NCI-H2107 treated with DMSO at 0.1 percent for 48 hours (cell line): ENCODE results near the gene GAK.
"Not testable (repeated sequence)": the region's sequence is repeated elsewhere in the genome, so short reads cannot be mapped to it uniquely, and the experiment has no call there.

Source experiments
- DNase-seq: peaks from one replicate; lab custom pipeline; 2025; ENCODE audit not compliant: unreplicated experiment; lab: John Stamatoyannopoulos, UW

Gene GAK

DNA sequence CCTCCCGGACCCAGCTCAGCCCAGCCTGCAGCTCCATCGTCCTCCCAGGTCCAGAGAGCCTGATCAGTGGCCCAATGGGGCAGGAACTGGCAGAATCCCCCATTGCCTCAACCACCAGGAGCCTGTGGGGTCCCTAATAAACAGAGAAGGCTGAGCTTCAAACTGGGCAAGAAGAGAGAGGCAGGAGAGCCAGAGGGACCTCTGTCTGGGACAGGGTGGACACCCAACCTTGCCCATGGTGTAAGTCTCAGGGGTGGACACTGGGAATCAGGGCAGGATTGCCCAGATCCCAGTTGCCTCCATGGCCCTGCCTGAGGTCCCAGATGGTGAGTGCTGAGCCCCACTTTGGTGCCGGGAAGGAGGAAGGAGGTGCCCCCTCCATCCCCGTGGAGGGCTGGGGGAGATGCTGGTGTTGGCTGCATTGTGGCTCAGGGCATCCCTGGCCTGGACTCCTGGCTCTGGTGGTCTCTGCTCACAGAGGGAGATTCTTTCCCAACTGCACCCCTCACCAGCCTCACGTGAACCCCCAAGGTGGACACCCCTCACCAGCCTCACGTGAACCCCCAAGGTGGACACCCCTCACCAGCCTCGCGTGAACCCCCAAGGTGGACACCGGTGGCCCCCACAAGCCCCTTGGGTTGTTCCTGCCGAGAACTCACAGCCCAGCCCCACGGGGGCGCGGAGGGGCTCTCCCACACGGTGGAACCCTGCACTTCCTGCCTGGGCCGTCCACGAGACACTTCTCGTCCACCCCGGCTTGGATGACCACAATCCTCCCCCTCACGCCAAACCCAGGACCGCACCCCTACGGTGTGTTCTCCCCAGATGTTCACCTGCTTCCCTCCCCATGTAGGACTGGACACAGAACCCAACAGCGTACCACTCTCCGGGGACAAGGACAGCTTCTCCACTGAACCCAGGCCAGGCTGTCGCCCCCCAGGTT, 111.6 kb downstream of the GAK start:
- no peak for DNase-seq

DNA sequence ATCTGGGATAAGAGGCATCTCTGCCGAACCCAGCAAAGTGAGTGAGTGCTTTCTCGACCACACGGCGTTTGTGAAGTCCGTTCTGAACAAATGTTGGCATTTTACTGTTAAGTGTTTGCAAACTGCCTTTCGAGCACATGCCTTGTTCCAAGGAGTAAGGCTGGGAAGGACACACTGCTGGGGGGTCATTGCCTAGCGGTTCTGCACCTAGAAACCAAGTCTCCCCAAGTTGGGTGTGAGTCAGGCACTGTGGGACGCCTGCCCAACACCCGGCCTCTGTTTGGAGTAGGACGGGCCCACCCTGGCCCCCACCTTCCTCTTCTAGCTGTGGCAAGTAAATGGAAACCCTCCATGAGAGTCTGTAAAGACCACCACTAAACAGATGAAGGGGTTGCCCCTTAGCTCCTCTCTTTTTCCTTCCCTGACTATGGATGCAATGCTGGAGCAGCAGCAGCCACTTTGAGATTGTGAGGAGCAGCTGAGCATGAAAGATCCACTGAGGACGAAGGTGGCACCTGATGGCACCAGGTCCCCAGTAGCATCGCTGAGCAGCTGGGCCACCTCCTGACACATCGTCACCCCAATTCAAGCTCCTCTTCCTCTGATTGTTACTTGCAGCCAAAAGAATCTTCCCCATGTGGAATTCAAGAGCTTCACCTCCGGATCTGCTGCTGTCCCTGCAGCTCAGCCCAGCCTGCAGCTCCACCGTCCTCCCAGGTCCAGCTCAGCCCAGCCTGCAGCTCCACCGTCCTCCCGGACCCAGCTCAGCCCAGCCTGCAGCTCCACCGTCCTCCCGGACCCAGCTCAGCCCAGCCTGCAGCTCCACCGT, 112.5 kb downstream of the GAK start:
- DNase-seq = no peak

DNA sequence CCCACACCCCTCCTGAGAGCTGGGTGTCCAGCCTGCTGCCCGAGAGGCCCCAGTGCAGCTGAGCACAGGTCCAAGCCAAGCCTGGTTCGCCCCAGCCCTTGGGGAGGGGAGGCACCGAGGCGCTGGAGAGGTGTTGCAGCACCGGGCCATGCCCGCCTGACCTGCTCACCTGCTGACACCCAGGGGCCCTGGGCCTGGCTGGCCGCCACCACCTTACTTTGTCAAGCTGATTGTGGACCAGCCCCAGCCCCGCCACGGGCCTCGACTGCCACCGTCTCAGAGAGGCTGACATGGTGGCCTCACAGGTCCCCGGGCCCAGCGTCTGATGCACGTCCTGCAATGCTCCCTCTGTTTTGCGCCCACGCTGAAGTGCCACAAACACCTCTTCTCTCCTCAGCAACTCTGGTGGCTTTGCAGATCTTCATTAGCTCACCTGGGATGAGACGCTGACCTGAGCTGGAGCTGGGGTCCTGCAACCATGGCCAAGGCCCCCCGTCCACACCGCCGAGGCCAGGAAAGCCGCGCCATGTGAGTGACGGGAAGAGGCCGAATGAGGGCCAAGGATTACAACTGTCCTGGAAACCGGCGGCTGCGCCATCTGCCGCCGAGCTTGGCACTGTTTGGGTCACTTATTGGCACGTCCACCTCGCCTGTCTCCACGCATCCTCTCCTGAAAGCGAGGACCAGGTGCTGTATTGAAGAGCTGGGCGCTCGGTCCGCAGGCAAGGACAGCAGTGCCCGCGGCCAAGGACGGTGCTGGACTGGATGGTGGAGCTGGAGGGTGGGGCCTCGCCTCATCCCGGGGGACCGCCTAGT, 113.8 kb downstream of the GAK start:
- no peak for DNase-seq

DNA sequence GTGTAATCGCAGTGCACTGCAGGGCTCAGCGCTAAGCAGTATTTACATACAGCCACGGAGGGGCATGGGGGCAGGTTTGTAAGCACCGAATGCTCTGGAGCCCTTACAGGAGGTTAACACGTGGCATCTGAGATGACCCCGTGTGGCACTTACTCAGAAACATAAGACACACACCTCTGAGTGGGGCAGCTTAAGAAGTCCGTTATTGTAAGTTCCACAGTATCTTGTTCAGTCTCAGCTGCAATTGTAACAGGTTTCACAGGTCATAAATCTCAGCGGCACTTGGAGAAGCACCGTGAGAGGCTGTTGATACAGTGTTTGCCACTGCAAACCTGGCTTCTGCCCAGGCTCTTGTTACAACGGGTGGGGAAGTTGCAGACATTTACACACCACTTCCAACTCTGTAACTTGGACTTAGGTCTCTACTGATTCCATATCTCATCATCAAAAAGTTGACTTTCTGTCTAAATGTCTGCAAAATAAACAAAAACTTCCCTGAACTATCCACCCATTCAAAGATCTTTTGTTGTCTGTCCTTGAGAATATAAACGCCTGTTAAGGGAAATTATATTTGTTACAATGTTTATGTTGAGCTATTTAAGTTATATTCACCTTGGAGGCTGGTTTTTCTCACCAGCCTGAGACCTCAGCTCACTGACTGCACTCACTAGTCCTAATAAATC, 116.5 kb downstream of the GAK start:
- DNase-seq = peak; percentile 66

DNA sequence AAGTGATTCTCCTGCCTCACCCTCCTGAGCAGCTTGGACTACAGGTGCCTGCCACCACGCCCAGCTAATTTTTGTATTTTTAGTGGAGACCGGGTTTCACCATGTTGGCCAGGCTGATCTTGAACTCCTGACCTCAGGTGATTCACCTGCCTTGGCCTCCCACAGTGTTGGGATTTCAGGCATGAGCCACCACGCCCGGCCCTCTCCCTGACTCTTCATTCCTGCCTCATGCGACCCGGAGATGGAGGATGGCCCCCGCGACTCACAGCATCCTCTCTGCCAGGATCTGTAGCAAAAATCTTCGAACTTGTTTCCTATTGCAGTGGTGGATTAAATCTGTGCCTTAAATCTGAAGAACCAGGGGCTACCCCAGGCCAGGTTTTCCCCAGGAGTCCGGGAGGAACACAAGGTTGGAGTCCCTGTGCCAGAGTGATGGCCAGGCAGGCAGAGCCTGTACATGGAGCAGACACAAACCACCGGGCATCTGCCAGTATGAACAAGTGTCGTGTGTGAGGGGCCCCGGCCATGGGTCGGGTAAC, 117.7 kb downstream of the GAK start:
- DNase-seq = no peak

DNA sequence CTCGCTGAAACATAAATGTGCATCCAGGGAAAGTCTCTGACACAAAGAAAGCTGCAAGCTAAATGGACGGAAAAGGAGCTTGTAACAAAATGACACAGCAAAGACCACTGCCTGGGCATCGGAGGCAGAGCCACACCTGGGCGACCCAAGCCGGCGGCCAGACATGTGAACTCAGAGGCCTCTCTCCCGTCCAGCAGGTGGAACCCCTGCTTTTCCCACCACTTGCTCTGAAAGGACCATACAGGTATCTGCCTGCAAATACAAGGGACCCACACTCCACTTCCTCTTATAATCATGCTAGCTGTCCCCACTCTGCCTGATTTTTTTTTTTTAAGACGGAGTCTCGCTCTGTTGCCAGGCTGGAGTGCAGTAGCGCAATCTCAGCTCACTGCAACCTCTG, 118.2 kb downstream of the GAK start:
- no peak for DNase-seq

DNA sequence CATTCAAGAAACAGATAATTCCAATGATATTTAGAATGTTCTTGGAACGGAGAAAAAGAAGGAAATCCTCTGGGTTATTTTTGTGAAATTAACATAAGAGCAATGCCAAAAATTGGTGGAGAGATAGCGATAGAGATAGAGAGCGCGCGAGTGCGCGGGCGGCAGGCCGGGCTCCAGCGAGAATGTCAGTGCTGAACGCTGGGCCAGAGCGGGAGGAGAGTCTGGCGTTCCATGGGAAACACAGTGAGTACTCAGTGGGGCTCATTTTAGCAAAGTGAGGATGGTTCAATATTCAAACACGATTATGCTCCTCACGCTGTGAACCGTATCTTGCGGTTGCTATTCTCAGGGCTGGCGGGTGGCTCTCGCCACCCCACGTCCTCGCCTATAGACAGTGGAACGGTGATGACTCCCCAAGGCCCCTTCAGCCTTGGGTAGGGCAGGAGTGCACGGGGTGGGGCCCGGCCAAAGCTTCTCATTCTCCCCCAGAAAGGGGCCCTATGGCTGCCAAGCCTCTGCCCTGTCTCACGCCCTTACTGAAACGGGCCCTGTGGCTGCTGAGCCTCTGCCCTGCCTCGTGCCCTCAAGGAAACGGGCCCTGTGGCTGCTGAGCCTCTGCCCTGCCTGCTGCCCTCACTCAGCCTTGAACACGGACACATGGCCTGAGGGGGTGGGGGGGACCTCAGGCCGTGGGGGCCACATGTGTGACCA, 123.1 kb downstream of the GAK start:
- no peak for DNase-seq

DNA sequence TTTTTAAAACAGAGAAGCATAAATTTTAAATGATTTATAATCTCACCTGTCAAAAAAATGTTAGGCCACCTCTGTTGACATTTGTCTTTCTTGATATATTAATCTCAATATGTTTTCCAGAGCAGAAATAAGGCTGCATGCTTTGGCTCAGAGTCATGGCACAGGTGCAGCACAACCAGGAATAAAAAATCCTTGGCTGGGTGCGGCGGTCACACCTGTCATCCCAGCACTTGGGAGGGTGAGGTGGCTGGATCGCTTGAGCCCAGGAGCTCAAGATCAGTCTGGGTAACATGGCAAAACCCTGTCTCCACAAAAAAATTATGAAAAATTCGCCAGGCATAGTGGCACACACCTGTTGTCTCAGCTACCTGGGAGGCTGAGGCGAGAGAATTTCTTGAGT, 124.3 kb downstream of the GAK start:
- no peak for DNase-seq

DNA sequence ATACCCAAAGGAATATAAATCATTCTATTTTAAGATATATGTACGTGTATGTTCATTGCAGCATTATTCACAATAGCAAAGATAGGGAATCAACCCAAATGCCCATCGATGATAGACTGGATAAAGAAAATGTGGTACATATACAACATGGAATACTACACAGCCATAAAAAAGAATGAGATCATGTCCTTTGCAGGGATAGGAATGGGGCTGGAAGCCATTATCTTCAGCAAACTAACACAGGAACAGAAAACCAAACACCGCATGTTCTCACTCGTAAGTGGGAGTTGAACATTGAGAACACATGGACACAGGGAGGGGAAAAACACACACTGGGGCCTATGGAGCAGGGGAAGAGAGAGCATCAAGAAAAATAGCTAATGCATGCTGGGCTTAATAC, 125.1 kb downstream of the GAK start:
- DNase-seq = not testable (repeated sequence)

DNA sequence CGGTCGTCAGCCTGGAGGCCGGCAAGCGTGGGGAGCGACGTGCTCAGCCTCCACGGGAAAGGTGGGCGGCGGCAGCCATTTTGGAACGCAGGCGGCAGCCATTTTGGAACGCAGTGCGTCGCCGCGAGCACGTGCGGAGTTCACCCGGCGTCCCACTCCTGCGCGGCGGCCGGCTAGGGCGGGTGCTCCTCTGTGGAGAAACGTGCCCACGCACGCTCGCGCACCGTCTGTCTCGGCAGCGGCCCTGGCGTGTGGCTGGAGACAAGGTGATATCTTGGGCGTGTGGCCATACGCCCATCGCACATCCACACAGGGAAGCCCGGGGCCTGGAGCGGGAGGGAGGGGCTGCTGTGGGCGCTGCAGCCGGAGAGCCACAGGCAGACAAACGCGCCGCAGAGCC, 127.3 kb downstream of the GAK start:
- DNase-seq = no peak

DNA sequence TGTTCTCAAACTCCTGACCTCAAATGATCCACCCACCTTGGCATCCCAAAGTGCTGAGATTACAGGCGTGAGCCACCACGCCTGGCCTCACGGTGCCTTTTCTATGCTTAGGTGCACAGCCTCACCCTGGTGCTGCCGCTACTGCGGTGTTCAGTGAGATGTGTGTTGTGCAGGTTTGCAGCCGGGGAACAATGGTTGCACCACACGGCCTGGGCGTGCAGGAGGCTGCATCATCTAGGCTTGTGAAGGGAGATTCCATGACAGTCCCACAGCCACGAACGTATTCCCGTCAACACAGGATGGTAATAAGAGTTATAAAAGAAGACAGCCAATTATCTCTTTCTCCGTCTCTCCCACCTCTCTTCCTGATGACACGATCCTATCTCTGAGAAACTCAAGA, 128.2 kb downstream of the GAK start:
- DNase-seq = no peak

DNA sequence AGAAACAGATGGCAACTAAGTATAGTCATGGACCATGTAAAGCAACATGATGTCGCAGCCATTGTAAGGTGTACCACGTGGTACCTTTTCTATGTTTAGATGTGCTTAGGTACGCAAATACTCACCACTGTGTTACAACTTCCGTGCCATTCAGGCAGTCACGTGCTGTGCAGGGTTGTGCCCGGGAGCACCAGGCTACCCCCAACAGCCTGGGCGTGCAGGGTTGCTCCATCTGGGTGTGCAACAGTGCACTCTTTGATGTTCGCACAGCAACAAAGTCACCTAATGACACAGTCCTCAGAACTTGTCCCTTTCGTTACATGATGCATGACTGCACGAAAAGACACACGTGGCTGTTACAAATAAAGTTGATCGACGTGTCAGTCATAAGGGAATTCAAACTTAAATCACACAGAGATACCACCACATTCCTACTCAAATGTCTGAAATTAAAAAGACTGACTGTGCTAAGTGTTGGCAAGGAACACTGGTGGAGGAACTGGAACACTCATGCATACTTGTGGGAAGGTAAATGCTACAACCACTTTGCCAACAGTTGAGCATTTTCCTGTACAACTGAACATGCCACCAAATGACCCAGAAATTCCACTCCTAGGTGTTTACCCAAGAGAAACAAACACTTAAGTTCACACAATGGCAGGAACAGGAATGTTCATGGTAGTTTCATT, 130.5 kb downstream of the GAK start:
- no peak for DNase-seq
